Hindlimb muscle (tissue), 1 donor: ENCODE results near the gene KCNJ5. TPM values are rescaled to one million over a fixed set of nuclear protein-coding genes. Genes with fewer than 3 reads are reported as not detected.

Experiments used
- DNase-seq: peaks from one replicate; pipeline ENCODE4 v3.0.0-alpha.2; 2013
- polyA plus RNA-seq: library from polyadenylated mRNA; unstranded; fragments of 120-200 nt; gene quantifications from one replicate; pipeline ENCODE4 v1.2.1, GENCODE V29; 2013; ENCODE audit not compliant: insufficient read length

Gene KCNJ5
- polyA plus RNA-seq, 1 donor, result 1.9 TPM

DNA sequence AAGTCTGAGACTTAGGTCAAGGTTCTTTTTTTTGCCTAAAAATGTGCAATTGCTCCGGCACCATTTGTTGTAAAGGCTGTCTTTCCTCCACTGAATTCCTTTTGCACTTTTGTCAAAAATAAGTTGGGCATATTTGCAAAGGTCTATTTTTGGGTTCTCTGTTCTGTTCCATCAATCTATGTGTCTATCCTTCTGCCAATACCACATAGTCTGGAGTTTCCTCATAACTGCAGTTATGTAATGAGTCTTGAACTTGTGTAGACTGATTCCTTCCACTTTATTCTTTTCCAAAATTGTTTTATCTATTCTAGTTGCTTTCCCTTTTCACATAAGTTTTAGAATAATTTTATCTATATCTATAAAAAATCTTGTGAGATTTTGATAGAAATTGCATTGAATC, 6.7 kb downstream of the KCNJ5 start:
- DNase-seq, result no peak

DNA sequence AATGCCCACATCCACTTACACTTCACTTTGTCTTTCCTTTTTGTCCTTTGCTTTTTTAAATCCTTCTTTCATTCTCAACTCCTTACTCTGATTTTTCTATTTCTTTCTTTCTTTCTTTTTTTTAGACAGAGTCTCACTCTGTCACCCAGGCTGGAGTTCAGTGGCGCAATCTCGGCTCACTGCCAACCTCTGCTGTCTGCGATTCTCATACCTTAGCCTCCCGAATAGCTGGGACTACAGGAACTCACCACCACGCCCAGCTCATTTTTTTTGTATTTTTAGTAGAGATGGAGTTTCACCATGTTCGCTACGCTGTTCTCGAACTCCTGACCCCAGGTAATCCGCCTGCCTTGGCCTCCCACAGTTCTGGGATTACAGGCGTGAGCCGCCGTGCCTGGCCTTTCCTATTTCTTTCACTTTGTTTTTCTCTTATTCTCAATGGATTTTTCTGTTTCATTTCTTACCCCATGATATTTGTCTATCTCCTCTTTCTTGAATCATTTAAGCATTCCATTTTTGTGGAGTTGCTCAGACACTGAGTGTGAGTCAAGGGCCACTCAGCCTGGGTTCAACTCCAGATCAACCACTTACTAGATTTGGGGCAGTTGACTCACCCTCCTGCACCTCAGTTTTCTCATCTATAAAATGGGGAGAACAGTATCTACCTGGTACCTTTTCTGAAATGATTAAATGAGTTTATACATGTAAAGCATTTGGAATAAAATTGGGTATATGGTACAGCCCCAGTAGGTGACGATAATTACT, 7.6 kb downstream of the KCNJ5 start:
- DNase-seq, result no peak

DNA sequence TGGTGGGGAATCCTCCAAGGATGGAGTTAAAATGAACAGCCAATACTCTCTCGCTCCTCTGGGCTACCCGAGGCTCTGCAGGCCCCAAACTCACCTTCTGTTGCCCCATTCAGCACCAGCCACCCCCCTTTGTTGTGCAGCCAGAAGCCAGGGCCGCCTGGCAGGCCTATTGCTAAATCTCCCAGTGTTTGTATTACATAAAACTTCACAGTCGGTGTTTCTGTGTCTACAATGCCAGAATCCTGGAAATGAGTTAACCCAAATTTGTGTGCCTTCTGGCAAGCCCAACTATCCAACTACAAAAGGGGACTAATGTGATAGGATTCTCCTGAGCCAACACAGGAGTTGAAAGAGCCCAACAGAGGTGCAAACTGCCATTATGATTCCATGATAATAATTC, 9.3 kb downstream of the KCNJ5 start:
- DNase-seq, result no peak

DNA sequence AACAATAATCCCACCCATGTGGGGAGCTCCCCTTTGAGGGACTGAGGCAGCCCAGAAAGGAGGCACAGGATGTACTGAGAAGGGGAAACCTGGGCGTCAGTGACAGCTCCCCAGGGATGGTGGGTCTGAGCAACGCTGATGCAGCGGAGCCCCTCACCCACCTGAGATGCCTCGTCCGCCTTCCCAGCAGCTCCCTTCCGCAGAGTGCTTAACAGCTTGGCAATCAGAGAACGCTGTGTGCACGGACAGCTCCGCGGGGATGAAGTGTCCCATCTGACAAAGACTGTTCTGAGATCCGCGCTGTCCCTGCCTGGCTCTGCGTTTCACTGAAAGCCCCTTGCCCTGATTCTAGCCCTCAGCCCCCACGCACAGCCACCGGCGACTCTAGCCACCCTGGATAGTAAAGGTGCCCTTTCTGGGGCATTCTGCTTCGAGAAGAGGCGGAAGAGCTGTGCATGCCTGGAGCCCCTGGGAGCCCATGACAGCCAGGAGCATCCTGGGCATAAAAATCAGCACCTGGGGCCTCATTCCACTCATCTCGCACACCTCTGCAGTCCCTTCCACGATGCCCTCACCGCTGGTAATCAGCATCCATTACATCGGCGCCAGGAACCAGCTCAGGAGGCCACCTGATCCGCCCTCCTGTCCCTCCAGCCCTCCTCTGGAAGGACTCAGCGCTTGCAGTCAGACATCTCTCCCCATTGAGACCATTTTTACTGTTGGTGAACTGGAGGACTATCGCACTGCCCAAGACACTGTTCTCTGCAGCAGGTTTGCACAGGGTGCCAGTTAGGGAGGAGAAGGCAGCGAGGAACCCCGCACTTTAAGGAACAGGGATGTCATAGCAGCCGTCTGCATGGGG, 10.7 kb downstream of the KCNJ5 start:
- no peak for DNase-seq

DNA sequence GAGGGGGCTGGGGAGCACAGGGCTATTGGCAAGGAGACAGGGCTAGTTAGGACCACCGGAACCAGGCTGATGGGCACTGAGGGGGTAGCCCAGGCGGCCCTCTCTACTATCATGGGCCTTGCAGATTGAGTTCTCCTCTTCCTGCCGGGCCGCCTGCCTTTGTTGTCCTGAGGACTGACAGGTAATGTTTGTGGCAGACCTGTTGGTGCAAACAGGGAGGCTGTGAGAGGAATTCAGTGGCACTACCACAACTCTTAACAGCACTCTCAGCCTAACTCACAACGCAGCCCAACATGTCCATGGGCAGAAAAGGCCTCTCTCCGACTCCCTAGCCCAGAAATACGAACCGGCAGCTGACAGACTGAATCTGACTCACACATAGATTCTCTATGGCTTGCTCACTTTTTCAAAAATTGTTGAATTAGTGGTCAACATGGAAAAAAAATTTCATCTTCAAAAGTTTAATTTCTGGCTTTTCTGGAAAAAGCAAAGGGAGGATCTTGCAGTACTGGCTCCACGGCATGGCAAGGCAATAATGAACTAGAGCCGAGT, 11.4 kb downstream of the KCNJ5 start:
- no peak for DNase-seq

DNA sequence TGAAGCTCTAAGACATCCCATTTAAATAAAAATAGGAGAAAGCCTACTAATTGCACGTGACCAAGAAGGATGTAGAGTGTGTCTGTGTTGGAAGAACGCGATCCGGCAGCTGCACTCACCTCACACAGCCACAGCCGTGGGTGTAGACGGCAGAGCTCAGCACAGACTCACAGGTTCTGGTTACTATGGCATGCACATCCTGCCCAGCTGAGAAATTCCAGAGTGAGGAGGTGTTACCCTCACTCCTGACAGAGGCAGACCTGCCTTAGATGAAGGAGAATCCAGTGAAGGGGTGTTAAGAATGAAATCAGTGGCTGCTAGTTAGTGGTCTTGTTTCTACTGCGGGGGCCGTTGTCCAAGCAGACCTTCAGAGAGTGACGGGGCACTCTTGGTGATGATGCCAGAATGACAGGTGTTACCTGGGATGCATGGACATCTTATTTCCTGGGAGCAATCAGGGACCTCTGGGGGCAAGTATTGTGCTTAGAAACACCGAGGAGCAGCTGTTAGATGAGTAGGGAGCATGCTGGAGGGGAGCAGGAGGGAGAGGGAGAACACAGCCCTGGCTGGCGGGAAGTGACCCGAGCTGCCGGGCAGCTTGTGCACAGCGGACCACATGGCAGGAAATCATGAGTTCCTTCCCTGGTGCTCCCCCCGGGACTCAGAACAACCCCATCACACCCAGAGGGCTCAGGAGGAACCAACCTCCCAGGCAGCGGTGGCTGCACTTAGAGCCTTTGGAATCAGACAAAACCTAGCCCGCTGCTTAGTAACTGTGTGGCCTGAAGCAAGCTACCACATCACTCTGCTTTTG, 12.3 kb downstream of the KCNJ5 start:
- DNase-seq, result peak; percentile 43

DNA sequence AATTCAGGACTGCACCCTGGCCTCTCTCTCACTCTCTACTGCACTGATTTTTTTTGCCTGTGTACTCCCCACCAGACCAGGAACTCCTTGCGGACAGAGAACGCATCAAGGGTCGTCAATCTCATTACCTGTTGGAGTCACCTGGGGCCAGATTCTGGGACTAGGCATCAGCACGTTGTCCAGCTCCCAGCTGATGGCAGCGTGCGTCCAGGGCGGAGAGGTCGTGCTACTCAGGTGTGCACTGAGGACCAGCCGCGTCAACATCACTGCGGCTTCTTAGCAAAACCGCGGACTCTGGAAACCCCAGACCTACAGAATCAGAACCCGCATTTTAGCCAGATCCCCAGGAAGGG, 13.1 kb downstream of the KCNJ5 start:
- DNase-seq, result no peak

DNA sequence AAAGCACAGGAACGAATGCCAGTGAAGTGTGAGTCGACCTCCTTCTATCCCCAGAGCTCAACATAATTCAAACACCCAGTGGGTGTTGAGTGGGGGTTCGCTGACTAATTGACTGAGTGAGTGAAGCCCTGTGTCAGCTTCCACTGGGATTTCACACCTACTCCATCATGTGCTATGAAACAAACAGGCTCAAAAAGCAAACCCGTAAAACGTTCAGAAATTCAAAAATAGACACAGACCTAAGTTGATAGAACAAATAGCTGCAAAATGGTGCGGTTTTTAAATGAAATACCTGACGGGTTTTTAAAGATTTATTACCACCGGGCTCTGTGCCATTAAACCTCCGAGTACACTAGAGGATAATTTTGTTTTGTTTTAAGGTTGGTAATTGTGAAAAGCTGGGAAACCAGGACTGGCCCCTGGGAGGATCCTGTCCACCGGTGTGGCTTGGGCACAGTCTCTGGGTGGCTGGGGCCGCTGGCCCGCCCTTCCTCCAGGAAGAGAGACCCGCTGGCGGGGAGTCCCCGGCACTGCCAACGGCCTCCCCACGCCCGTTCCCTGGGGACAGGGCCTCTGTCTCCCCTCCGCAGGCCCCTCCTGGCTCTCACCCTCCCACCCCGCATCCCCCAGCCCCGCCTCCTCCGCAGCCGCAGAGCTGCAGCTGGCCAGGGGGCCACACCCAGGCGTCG, 13.6 kb downstream of the KCNJ5 start:
- peak; percentile 37 for DNase-seq

DNA sequence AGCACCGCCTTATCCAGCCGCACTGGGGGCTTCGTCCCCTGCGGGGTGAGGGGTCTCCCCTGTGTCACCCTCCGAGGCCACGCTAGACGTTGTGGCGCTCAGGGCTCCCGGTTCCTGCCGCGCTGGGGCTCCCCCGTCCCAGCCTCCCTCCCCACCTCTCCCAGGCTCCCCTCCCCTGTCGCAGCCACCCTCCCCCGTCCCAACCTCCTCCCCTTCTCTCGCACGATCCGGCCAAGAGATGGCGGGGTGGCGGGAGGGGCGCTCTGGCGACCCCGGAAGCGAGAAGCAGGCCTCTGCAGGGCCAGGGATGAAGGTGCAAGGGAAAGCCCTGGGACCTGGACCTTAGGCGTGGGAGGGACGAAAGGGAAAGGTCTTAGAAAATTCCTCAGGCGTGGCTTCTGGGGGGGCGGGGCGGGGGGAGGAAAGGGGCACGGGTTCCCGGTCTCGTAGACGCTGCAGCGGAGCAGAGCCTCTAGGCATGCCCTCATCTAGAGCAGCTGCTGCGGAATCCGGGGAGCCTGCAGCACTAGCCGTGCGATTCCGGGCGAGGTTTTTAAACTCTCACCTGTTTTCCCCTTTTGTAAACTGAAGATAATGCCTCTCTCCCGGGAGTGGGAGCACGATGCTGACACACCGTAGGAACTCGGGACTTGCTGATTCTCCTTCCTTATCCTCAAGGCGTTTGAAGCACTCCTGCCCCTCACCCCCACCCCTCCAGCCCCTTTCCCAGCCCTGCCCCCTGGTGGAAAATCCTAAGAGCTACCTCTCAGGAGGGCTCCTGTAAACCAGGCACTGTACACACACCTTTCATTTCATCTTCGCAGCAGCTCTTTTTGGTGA, 14.4 kb downstream of the KCNJ5 start:
- no peak for DNase-seq

DNA sequence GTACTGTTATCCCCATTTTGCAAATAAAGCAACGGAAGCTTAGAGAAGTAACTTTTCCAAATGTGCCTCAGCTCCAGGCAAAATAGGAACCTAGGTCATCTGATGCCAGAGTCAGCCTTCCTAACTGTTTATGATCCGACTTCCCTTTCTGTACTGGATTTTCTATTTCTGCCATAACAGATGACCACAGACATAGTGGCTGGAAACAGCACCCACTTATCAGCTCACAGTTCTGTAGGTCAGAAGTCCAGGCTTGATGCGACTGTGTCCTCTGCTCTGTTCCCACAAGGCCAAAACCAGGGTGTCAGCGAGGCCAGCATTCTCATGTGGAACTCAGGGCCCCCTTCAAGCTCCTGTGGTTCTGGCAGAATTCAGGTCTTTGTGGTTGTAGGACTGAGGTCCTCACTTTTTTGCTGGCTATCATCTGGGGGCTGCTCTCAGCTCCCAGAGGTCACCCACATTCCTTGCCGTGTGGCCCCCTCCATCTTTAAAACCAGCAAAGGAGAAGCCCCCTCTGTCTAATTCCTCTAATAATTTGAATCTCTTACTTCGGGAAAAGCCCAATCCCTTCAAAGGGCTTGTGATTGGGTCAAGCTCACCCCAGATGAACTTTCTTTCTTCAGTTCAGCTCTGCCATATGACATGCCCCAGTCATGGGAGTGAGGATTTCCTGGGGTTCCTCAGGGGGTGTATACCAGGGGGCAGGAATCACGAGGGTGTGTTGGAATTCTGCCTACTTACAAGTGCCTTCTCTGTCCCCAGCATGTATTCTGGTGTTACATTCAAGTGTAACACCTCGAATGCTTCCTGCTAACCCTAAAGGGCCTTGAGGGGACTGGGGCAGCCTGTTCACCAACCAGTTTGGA, 15.3 kb downstream of the KCNJ5 start:
- no peak for DNase-seq

DNA sequence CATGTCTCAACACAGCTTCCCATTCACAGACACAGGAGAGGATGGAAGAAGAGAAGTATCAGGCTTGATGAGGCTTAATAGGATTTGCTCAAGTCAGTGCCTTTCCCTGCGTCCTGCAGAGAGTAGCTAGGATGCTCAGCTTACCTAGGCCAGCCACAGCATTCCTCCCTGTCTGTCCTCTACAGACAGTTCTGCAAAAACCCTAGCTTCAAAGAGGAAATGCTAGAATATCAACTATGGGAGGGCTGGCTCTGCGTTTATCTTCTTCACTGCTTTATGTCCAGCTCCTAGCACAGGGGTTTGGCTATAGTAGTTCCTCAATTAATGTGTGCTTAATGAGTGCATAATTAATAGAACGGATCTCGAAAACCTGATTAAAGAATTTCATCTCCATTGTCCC, 16.4 kb downstream of the KCNJ5 start:
- no peak for DNase-seq

DNA sequence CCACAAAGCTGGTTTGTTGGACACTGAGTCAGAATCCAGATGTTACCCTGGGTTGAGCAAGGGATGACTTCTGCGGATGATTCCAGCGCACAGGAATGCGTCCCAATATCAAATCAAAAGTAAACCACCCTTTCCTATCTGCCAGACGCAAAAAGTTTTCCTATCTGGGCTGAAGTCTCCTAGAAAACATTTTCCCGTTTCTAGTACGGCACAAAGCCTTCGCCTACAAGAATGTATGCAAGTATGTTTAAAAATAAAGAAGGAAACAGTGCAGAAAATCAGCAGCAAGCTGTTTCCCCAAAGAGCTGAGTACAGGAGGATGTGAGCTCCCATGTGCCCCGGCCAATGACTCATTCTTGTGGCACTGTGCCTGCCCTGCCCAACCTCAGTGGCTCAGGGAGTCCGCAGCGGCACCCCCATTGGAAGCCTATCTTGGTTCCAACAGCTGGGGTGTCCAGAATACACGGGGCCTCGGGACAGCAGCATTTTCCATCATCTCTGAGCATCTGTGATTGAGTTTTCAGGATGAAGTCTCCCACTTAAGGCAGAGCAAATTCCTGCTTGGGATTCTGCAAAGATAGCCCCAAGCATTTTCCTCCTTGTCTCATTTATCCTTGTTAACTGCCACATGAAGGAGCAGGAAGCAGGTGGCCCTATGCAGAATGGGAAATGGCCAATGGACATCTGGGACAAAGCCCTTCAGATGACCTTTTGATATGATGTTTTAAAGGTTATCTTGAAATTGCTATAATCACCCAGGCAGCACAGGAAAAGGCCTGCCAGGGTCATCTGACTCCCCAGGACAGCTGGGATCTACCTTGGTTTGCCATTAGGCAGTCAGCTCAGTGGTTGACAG, 17.5 kb downstream of the KCNJ5 start:
- DNase-seq, result peak; percentile 54

DNA sequence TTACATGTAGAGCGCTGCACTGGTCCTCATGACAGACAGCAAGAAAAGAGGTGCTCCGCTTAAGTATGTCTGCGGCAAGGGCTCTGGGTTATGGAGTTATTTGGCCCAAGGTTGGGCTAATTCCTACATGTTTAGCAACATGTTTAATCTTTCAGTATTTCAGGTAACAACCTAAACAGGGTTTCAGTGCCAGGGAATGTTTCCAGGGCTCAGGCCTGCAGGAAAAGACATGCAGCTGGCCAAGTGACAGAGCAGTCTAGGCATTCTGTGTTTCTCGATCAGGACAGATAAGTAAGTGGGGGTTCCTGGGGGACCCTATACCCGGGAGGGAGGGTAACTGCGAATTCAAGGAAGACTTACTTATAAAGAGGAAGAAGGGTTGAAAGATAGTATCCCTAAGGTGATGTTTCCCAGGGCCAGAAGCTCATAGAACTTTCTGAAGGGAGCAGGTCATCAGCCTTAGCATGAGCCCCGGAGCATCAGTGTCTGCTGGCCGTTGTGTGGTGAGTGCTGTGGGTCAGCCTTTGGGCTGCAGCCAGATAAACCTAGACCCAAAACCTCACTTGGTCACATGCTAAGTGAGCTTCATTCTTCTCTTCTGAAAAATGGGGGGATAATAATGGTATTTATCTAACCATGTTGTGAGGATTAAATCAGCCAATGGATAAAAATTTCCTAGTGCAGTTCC, 18.4 kb downstream of the KCNJ5 start:
- DNase-seq, result no peak

DNA sequence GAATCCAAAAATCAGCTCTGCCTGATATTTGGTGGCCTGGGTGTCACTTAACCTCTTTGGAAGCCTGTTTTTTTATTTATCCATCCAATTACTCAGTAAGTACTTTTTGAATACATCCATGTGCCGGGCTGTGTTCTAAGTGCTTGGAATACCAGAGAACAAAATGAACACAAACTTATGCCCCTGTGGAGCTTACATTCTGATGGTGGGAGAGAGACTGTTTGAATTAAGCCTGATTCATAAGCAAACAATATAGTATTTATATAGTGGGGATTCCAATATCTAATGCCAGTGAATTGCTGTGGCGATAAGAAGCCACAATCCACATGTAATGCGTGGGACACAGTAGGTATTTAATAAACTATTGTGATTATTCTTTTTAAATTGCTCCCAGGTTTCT, 19.4 kb downstream of the KCNJ5 start:
- no peak for DNase-seq

DNA sequence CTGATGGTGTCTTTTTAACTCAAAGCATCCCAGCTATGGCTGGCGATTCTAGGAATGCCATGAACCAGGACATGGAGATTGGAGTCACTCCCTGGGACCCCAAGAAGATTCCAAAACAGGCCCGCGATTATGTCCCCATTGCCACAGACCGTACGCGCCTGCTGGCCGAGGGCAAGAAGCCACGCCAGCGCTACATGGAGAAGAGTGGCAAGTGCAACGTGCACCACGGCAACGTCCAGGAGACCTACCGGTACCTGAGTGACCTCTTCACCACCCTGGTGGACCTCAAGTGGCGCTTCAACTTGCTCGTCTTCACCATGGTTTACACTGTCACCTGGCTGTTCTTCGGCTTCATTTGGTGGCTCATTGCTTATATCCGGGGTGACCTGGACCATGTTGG, 20.1 kb downstream of the KCNJ5 start:
- no peak for DNase-seq

DNA sequence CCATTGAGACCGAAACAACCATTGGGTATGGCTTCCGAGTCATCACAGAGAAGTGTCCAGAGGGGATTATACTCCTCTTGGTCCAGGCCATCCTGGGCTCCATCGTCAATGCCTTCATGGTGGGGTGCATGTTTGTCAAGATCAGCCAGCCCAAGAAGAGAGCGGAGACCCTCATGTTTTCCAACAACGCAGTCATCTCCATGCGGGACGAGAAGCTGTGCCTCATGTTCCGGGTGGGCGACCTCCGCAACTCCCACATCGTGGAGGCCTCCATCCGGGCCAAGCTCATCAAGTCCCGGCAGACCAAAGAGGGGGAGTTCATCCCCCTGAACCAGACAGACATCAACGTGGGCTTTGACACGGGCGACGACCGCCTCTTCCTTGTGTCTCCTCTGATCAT, 20.5 kb downstream of the KCNJ5 start:
- no peak for DNase-seq

DNA sequence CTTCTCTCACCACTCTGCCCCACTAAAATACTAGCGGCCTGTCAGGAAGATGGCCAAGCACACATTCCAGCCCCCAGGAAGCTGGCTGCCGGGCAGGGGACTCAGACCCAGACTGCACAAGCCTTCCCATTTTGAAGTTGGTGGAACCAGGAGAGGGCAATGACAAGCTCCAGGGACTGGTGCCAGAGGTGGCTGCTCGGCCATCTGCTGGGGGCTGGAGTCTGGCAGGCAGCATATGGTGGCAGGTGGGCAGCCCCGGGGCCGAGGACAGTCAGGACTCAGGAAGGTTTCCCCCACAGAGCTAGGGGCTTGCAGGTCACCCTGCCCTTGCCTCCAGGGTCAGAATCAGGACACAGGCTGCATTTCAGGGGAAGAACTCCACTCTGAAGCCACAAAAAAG, 22.6 kb downstream of the KCNJ5 start:
- DNase-seq, result no peak
